ENCODE measurements around the gene NSUN2.

NSUN2 gene

DNA sequence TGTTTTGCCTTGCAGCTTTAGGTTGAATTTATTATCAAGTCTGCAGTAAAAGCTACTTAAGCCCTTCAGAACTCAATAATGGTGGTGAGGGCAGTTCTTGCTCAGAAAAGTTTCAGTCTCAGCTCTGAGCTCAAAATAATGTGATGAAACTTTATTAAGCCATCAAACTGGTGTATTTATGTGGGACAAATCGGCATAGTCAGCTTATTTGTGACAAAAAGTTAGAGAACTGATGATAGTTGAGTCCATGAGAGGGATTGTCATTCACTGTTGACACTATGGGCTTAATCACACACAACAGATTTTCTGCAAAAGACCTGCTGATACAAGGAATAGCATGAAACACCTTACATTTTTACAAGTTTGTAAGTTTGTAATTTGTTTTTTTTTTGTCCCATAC is 9.8 kb upstream of the NSUN2 start:
- DNase-seq, result no peak

DNA sequence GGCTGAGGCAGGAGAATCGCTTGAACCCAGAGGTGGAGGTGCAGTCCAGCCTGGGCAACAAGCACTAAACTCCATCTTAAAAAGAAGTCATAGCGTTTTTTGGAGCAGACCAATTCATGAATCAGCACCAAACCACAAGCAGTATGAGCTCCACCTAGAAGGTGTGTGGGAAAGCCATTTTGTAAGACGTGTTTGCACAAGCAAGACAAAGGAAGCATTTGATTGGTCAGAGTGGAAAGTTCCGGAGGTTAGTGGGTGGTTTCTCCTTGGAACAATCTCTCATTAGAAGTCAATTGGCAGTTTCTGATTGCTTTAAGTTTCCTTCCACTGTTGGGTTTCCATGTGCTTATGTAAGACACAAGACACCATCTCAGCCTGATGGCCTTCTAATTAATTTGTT is 5.4 kb upstream of the NSUN2 start:
- no peak for DNase-seq

DNA sequence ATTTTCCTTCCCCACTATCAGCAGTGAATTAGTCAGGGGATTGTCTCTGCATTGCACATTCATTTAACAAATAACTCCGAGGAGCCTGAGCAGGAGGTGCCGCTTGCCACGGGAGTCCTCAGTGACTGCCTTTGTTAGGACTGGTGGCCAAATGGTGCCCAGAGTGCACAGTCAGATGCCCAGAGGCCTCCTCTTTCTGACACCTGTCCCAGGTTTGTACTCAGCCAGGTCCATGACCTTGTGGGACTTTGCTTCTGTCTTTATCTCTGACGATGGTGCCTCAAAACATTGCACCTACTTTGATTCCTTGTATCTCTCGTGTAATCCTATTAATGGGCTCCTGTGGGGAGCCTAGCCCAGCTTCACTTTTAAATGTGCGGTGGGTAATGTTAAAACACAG is 4.7 kb upstream of the NSUN2 start:
- DNase-seq, result no peak

DNA sequence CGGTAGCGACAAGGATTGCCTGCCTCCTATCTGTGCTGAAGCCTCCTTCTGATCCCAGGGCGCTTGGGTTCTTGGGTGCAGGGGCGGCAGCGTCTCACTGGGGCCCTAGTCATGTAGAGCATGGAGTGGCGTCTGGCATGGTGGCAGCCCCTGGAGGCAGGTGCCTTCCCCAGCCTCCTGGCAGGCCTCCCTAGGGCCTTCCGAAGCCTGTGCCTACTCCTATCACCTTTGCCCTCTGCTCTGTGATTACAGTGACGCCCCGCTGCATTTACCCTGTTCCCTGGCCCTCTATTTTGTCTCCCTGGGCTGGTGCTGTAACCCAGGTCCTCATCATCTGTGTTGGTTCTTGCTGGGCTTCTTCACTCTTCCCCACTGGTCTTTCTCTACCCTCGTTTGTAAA is 4.2 kb upstream of the NSUN2 start:
- DNase-seq, result no peak

DNA sequence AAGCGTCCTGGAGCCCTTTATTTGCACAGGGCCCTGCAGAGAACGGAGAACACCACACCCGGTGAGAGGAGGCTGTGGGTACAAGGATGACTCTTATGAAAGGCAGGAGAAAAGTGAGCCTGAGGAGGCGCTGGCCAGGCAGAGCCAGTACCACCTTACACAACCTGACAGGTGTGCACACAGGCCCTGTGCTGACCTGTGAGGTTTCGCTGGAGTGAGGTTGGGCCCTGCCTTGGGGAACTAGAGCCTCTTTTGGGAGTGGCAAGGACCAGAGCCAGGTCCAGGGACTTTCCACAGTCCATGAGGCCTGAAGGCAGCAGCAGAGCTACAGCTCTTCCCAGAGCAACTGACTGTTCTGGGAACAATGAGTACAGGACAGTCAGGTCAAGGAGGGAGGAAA is 3.4 kb upstream of the NSUN2 start:
- DNase-seq, result no peak

DNA sequence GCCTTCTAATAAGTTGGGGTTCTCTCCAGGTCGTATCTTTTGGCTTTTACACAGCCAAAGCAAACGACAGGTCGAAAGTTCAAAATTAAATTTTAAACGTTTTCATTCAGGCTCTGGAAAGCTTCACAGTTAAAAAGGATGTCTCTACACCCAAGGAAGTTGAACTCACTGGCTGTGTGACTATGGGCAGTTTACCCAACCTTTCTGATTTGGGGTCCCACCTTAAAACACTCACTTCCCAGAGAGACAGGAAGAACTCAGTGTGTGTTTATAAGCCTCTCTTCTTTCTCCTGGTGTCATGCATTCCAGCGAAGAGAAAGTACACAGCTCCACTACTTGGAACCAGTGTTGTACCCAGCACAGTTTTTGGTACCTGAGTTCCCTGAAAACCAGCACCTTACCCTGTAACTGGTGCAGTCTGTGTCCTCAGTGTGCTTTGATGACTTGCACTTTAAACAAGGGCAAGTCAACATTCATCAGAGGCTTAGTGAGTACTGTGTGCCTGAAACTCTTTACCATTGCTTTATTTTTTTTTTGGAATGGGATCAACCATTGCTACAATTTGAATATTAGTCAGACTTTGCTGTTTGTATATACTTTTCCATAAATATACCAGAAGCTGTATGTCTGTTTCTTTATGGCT is 2.1 kb upstream of the NSUN2 start:
- DNase-seq, result no peak

DNA sequence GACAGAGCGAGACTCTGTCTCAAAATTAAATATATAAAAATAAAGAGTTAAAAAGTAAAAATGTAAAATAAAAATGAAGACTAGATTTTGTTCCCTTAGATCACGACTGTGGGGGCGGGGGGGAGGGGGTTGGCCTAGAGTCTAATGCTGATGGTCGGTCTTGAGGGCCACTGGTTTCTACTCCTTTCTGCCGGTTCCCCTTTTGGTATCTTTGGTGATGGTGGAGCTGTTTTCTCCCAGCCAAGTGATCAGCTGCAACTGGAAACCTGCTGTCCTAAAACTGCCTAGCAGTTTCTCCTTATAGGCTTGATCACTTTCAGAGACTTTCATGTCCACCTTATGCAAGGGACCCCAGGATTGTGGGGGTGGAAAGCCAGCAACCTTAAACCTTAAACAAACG is 1.5 kb upstream of the NSUN2 start:
- DNase-seq, result no peak

DNA sequence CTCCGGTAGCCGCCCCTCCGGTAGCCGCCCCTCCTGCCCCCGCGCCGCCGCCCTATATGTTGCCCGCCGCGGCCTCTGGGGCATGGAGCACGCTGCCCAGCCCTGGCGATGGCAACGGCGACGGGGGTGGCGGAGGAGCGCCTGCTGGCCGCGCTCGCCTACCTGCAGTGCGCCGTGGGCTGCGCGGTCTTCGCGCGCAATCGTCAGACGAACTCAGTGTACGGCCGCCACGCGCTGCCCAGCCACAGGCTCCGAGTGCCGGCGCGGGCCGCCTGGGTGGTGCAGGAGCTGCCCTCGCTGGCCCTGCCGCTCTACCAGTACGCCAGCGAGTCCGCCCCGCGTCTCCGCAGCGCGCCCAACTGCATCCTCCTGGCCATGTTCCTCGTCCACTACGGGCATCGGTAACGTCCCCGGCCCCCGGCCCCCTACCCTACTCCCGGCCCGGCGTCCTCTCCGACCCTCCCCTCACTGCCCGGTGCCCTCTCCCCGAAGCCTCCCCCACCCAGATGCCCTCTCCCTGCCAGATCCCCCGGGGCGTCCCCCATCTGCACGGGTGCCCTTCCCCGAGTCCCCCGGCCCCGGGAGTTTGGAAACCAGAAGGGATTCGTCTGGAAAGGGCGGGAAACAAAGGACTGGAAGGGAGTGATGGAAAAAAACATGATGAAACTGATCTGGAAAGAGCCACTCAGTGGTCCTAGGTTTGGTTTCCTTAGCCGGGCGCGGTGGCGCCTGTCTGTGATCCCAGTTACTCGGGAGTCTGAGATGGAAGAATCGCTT is 813 bp upstream of the NSUN2 start:
- no peak for DNase-seq

DNA sequence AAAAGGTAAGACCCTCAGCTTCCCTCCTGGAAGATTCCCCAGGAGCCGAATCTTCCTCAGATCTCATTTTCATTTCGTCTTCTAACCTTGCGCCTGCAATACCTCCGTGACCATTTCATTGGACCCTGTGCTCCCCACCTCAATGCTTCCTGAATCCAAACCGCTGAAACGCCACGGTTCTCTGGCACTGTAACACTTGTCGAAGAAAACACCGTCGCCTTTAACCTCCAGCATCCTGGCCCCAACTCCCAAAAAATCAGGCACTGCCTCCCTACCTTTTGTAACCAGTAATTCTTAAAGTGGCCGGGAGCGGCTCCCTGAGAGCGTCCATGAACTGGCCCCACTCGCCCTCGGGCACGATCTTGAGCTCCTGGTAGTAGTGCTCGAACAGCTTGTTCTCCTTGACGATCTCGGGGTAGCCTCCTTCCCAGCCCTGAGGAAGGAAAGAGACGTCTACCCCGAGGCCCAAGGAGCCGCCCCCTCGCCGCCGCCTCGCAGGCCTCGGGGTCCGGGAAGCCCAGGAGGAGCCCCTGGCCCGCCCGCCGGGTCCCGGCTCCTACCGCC is 438 bp downstream of the NSUN2 start:
- no peak for DNase-seq

DNA sequence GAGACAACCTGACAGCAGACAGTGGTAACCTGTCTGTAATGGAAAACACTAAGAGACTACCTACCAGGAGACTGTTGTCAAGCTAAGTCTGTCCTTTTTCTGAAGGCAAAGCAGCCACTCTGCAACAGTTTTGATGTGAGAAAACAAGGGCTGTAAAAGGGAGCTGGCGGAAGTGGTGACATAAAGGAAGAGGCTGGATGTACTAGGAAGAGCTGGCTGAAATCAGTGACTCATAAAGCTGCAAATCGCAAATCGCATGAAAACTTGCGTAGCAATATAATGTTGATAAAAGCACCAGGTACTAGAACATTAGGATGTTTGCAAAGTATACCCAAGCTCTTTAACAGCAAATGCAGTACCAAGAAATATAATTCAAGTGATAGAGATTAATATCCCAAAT is 1.4 kb downstream of the NSUN2 start:
- no peak for DNase-seq

DNA sequence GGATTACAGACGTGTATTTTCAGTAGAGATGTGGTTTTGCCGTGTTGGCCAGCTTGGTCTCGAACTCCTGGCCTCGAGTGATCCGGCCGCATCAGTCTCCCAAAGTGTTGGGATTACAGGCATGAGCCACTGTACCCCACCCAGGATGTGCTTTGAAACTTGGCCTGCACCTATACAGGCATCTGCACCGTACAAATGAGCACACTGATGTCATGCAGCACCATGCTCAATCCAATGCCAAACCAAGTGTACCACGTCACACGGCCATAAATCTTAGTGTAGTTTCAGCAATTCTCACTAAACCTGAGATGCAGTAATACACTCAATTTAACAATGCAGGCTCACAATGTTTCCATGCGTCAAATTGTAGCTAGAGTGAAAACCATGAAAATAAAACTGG is 6.3 kb downstream of the NSUN2 start:
- no peak for DNase-seq

DNA sequence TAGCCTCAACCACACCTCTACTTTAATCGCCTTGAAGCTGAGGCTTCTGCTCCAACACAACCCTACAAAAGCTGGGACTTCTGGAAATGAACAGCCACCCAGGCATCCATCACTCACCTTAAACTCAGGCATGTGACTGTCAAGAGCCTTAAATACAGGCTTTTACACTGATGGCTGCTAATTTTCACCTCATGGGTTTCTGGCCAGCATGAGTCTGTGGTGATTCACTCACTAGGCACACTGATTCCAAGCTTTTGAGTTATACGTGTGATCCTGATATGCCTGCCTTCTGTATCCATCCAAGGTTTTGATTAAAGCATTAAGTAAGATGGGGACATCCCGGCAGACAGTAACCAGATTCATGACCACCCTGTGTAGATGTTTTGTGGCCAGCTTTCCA is 8.9 kb downstream of the NSUN2 start:
- DNase-seq, result no peak

DNA sequence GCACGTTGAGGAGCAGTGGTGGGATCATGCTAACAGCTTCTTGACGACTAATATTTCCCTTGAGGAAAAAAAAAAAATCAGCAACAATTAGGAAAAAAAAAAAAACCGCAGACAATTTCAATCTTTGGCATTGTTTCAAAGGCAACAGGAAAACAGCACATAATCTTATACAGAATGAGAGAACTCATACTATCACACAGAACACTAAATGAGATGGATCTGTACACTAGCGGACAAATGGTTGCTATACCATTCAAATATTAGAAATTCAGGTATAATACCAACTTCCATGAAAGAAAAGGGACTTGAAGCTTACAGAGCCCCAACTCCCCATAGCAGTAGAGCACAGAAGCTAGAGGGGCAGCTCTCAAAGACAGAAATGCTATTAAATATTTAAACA is 9.6 kb downstream of the NSUN2 start:
- DNase-seq, result no peak

DNA sequence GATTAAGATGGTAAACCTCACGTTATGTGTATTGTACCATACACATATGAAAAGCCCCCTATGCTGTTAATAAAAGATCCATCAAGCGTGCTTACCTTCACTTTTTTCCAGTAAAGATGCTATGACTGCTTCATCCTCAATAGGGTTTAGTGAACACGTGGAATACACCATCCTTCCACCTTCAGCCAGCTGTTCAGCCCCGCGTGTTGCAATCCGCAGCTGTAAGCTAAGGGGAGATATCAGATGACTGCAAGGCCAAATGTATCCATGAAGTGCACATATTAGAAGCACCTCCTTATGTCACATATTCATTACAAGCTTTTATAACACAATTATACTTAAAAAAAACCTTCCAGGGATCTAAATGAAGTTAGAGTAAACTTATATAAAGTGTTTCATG is 16.2 kb downstream of the NSUN2 start:
- no peak for DNase-seq

DNA sequence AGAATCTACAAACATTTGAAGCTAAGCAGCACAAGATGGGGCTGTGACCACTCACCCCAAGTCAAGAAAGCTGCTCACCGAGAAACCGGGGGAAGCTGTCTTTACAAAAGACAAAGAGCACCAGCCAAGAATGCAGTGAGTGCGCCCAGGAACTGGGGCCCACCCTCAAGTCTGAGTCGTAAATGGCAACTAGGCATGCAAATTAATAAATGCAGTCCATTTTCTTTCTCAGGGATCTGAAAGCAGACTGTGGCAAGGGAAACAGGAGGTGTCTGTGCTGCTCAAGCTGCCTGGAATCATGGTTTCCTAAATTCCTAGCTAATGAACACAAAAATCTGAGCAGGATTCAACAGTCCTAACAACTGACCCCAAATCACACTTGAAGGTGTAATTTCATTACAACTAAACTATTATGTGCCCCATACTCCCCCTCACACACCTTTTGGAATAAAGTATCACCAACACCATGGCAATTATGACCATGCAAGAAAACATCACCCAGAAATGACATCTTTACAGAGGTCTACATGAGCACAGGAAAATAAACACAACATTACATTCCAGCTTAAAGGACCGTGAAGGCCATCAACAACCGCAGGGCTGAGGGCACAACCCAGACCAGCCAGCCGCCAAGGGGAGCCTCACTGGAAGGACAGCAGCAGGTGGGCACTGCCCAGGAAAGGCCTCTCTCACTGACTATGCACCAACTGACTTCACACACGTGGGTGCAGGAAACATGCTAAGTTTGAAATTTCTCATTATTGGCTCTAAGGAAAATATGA is 17.6 kb downstream of the NSUN2 start:
- DNase-seq, result no peak

DNA sequence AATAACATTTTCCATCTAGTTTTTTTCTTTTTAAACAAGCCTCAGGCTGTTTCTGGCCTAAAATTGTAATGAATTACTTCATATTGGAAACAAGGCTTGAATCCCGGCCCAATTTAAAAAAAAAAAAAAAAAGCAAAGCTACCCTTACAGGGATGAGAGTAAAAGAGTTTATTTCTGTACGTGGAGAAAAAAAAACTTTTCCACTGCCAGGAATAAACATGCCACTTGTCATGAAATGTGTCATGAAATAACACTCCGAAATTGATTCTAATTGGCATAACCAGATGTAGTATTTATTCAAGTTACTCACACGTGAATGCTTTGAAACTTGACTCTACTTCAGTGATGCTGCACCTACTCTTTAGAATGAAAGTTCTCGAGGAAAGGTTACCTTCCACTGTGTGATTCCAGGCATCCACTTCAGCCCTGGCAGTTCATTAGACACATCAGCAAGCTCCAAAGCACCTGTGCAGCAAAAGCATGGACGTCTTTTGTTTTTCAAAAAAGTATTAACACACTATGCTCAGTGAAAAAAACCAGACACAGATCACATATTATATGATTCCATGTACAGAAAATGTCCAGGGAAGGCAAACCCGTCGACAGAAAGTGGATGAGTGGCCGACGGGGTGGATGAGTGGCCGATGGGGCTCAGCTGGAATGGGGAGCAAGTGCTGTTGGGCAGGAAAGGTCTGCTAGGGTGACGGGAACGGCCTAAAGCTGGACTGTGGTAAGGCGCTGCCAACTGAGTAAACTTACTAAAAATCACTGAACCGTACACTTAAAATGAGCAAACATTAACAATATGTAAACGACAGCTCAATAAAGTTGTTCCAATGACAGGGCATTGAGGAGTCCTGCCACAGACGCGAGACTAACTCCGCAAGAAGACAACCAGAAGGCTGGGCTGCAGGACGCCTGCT is 21.2 kb downstream of the NSUN2 start:
- DNase-seq, result no peak

DNA sequence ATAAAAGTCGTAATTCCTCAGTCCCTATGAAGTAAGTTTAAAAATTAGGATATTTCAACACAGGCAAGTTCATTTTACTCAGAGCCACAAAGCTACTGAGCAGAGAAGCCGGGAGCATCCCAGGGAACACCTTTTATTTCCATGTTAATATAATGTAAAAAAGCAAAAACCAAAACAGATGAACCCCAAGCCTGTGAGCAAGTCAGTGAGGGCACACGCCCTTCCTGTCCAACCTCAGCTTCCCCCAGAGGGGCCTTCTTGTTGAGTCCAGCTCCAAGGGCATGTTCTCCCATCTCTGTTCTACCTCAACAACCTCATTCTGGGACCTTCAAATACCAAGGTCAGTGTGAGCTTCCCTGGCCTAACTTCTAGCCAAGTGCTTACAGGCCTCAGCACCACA is 24.8 kb downstream of the NSUN2 start:
- no peak for DNase-seq

DNA sequence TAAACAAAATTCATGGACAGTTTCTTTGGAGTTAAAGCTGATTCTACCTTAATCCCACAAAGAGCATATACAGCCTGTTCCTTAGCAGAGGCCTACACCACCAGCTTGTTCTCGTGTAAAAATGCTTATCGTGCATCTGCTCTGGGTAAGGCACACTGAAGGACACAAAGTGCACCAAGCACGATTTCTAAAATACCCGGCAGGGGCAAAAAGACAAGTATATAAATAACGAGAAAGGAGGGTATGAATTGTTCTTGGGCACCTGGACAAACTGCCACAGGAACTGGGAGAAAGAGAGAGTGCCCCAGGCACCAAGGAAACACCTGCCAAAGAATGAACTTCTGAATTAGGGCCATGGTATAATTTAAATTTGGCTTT is 25.3 kb downstream of the NSUN2 start:
- DNase-seq, result no peak

DNA sequence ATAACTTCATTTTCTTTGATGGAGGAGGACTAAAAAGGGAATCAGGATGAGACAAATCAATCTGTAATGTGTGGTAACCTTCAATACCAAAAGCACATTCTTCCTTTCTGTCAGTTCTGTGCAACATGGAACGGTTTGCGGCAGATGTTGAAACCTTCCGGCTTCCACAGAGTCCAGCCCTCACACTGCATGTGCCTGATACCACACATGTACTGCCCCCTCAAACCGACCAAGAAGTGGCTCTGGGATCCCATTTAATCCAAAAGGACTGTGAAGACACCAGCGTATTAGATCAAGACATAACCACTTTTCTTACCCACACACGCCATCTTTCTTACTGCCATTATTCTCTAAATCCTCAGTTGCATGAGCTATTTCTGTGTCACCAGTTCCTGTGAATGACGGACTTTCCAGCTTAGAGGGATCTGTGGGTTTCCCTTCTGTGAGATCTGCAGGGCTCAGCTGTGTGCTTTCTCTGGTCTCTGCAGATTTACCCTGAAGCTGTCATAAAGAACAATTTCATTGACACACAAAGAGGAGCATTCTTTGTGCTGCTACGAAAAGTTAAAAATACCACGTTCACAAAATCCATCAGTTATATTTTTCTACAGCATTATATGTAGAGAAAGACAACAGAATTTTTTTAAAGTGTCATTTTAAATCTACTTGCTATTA is 25.8 kb downstream of the NSUN2 start:
- no peak for DNase-seq

DNA sequence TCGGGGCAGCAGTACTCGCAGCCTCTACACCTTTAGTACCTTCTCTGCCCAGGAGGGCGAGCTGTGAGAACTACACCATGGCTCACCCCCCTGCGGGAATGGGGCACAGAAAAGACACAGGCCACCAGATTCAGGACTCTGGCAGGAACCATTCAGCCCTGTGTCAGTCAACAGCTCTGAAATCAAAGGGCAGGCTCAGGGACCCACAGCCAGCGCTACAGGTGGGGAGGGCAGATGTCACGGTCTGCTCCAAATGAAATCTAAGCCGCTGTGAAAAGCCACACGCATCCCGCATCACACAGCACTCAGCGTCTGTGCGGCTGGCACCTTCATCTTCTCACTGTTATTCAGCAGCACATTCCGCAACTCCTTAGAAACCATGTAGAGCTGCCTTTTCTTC is 27.9 kb downstream of the NSUN2 start:
- no peak for DNase-seq

DNA sequence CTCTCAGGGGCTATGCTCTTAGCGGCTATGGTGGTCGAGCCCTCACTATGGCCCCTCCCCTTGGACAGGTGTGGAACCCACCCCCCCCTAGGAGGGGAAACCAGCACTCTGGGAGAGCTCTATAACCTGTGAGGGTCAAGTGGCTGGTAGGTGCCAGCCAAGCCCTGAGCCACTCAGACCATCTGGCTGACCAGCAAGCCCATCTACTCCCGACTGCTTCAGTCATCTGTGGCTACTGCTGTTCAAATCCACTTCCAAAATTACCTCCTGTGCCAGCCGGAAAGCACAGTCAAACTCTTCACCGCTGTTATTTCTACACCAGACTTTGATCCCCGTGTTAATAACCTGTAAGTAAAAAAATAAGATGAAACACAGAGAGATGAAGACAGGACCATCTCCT is 28.5 kb downstream of the NSUN2 start:
- no peak for DNase-seq

DNA sequence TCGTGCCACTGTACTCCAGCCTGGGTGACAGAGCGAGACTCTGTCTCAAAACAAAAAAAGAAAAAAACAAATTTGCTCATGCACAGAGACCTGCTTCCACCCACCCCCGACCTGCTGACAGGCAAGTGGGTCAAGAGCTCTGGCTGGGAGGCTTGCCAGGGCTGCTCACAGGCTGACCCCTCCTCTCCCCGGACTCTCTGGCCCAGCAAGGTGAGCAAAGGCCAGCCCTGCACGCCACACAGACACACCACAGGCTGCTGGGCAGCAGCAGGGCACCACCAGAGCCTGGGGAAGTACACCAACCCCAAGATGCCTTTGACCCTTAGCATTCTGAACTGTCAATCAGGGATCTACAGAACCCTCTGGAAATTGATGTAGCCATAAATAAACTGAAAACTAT is 29.2 kb downstream of the NSUN2 start:
- DNase-seq, result no peak
